AG04449 (cell line): Measurements from ENCODE around the gene MYO7B.
"Not testable (repeated sequence)": the region's sequence is repeated elsewhere in the genome, so short reads cannot be mapped to it uniquely, and the experiment has no call there.

Experiments used
- CTCF ChIA-PET: fragments of 350-600 bp; formaldehyde crosslinking; extraction: SDS; loops from one replicate; lab custom pipeline; 2021; ENCODE audit warnings: antibody characterized with exemption; lab: Yijun Ruan, JAX
- POLR2A ChIA-PET: fragments of 400-600, 350-600 bp; formaldehyde crosslinking; extraction: SDS; loops from one replicate; lab custom pipeline; 2020; ENCODE audit warnings: antibody characterized with exemption, inconsistent platforms; lab: Yijun Ruan, JAX
- DNase-seq: peaks from one replicate; pipeline ENCODE4 v3.0.0-alpha.2; 2010; ENCODE audit warnings: low read depth, low spot score
- H3K4me3 ChIP-seq: 2 replicates; pipeline ENCODE4 v1.5.1; 2011; ENCODE audit warnings: low read depth, mild to moderate bottlenecking, control low read depth, low read length
- CTCF ChIP-seq: IDR thresholded peaks from one replicate; pipeline ENCODE4 v1.5.1; 2011; ENCODE audit warnings: mild to moderate bottlenecking, moderate library complexity, low read length, control low read depth, inconsistent platforms; ENCODE audit not compliant: insufficient read depth; ENCODE audit errors: missing control alignments

The MYO7B gene

GRCh38 chr2:127526132-127527000, 9.1 kb upstream of the MYO7B start, which contains the start of gene IWS1:
Gene IWS1, minus strand, starts transcription at chr2:127526489. Its CDS starts 281 bp downstream, at chr2:127526208.
- peak; percentile 78 for DNase-seq
- H3K4me3 ChIP-seq = peak within 1 kb of the TSS; percentile 87
- ChIA-PET POLR2A (interaction anchor here (0.6 to 1.2 kb wide), 9 partner anchors 9 to 233 kb away, joined by 3 to 8 read pairs (median 3); partner anchors contain the start of gene ERCC3), CTCF (interaction anchor here (1.1 to 1.6 kb wide), 5 partner anchors 11 to 202 kb away, joined by 3 to 5 read pairs (median 3); no protein-coding TSS in a partner anchor)
- TF ChIP-seq CTCF = peak; percentile 22

GRCh38 chr2:127527001-127527804, 8.3 kb upstream of the MYO7B start:
- TF ChIP-seq CTCF = no peak
- ChIA-PET POLR2A (interaction anchor here (0.6 to 1.2 kb wide), 9 partner anchors 10 to 233 kb away, joined by 3 to 8 read pairs (median 3); partner anchors contain the start of gene ERCC3), CTCF (interaction anchor here (1.2 to 1.6 kb wide), 4 partner anchors 10 to 203 kb away, joined by 3 to 5 read pairs (median 3); no protein-coding TSS in a partner anchor)
- H3K4me3 ChIP-seq = peak overlapping the region; percentile 87
- no peak for DNase-seq

GRCh38 chr2:127528487-127528886, 7.0 kb upstream of the MYO7B start:
- CTCF ChIA-PET = interaction anchor here (0.6 to 1.4 kb wide), 4 partner anchors 9 to 121 kb away, joined by 3 to 4 read pairs (median 4); no protein-coding TSS in a partner anchor
- TF ChIP-seq CTCF = no peak
- no peak overlapping the region for H3K4me3 ChIP-seq
- POLR2A ChIA-PET = no interaction called here
- DNase-seq = no peak

GRCh38 chr2:127529416-127529815, 6.1 kb upstream of the MYO7B start:
- DNase-seq, POLR2A ChIA-PET, H3K4me3 ChIP-seq: not testable (repeated sequence)
- CTCF ChIA-PET = interaction anchor here (1.0 to 1.6 kb wide), 4 partner anchors 10 to 50 kb away, joined by 3 to 4 read pairs (median 4); no protein-coding TSS in a partner anchor

- no peak for DNase-seq
- H3K4me3 ChIP-seq = no peak overlapping the region
- ChIA-PET POLR2A (no interaction called here), CTCF (interaction anchor here (1.6 kb wide), 1 partner anchor 51 kb away, joined by 4 read pairs; no protein-coding TSS in a partner anchor)
- no peak for TF ChIP-seq CTCF
These were observed 5.0 kb upstream of the MYO7B start for GRCh38 chr2:127530245-127531140.
